H1 (cell line): ENCODE data around the gene TANC1.

Source experiments
- CEBPB ChIP-seq: IDR thresholded peaks from 2 replicates; pipeline ENCODE4 v1.6.1; 2012; ENCODE audit warnings: low read depth, low read length
- CHD2 ChIP-seq: IDR thresholded peaks from 2 replicates; pipeline ENCODE4 v1.6.1; 2012; ENCODE audit warnings: low read length, improper control_type of control experiment
- CTCF ChIP-seq, 3 experiments: IDR thresholded peaks; 1 replicate in 2 of 3; 2 replicates in 1 of 3; pipeline versions ENCODE4 v1.5.1 to v1.6.1; 2011; ENCODE audit warnings: low read length in 3 of 3, mild to moderate bottlenecking in 3 of 3, inconsistent platforms in 2 of 3, low read depth in 1 of 3, moderate library complexity in 1 of 3; ENCODE audit not compliant: insufficient read depth in 1 of 3; ENCODE audit errors: control extremely low read depth in 1 of 3
- HDAC6 ChIP-seq: IDR thresholded peaks from one replicate; pipeline ENCODE4 v1.7.1; 2012; ENCODE audit warnings: low read depth, mild to moderate bottlenecking, inconsistent platforms, low read length, moderate library complexity
- POLR2A ChIP-seq, 2 experiments: IDR thresholded peaks; 1 replicate in 1 of 2; 2 replicates in 1 of 2; pipeline ENCODE4 v1.6.1; 2011; ENCODE audit warnings: low read depth in 2 of 2, low read length in 2 of 2, mild to moderate bottlenecking in 2 of 2; ENCODE audit errors: control extremely low read depth in 1 of 2
- RXRA ChIP-seq: IDR thresholded peaks from 2 replicates; pipeline ENCODE4 v1.6.1; 2011; ENCODE audit warnings: low read depth, mild to moderate bottlenecking, low read length, moderate library complexity; ENCODE audit not compliant: insufficient read depth
- TAF1 ChIP-seq: IDR thresholded peaks from 2 replicates; pipeline ENCODE4 v1.6.1; 2011; ENCODE audit warnings: mild to moderate bottlenecking, low read depth, low read length
- USF2 ChIP-seq: IDR thresholded peaks from 2 replicates; pipeline ENCODE4 v1.6.1; 2011; ENCODE audit warnings: low read length, improper control_type of control experiment

GRCh38 chr2:159101755-159102489, 133.5 kb downstream of the TANC1 start:
- no peak for TF ChIP-seq CHD2
- TF ChIP-seq CEBPB = no peak
- TF ChIP-seq TAF1 = no peak
- TF ChIP-seq RXRA = no peak
- no peak for TF ChIP-seq CTCF (IDR thresholded peaks at IDR 0.05; ENCODE audit: control extremely low read depth in 1 of 3, insufficient read depth in 1 of 3, low read depth in 1 of 3, low read length in 3 of 3)
- no peak for TF ChIP-seq HDAC6
- no peak for TF ChIP-seq POLR2A (IDR thresholded peaks at IDR 0.05; ENCODE audit: control extremely low read depth in 1 of 2, low read depth in 2 of 2, low read length in 2 of 2)
- no peak for TF ChIP-seq USF2
